ENCODE measurements around the gene TNRC6B.
"Not testable (repeated sequence)": the region's sequence is repeated elsewhere in the genome, so short reads cannot be mapped to it uniquely, and the experiment has no call there.

DNA sequence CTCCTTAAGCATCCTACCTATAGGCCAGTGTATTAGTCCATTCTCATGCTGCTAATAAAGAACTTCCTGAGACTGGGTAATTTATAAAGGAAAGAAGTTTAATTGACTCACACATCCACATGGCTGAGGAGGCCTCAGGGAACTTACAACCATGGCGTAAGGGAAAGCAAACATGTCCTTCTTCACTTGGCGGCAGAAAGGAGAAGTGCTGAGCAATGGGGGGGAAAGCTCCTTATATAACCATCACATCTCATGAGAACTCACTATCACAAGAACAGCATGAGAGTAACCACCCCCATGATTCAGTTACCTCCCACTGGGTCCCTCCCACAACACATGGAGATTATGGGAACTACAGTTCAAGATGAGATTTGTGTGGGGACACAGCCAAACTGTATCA lies 12.2 kb upstream of the TNRC6B start:
- not testable (repeated sequence) for TF ChIP-seq POLR2AphosphoS5 (IDR thresholded peaks at IDR 0.05); POLR2A (IDR thresholded peaks at IDR 0.05; ENCODE audit: low read depth); EP300 (IDR thresholded peaks at IDR 0.05)
- TF ChIP-seq, protein P1, sequence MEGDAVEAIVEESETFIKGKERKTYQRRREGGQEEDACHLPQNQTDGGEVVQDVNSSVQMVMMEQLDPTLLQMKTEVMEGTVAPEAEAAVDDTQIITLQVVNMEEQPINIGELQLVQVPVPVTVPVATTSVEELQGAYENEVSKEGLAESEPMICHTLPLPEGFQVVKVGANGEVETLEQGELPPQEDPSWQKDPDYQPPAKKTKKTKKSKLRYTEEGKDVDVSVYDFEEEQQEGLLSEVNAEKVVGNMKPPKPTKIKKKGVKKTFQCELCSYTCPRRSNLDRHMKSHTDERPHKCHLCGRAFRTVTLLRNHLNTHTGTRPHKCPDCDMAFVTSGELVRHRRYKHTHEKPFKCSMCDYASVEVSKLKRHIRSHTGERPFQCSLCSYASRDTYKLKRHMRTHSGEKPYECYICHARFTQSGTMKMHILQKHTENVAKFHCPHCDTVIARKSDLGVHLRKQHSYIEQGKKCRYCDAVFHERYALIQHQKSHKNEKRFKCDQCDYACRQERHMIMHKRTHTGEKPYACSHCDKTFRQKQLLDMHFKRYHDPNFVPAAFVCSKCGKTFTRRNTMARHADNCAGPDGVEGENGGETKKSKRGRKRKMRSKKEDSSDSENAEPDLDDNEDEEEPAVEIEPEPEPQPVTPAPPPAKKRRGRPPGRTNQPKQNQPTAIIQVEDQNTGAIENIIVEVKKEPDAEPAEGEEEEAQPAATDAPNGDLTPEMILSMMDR (IDR thresholded peaks at IDR 0.05) = not testable (repeated sequence)
